ENCODE results near the gene CNDP2.

DNA sequence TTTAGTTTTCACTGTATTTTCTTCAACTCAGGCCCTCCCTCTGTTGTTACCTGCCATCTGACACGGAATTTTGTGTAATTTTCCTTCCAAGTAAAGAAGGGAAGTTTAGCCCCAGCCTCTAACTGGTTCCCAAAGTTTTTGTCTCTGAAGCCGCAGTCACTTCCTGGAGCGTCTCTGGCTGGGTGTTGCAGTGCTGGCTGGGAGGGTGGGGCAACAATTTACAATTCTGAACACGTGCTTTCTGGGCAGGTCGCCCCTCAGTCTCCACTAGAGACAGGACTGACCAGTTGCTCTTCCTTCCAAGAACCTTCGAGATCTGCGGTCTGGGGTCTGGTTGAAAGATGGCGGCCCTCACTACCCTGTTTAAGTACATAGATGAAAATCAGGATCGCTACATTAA, 3.5 kb downstream of the CNDP2 start:
- TF ChIP-seq, protein P1, sequence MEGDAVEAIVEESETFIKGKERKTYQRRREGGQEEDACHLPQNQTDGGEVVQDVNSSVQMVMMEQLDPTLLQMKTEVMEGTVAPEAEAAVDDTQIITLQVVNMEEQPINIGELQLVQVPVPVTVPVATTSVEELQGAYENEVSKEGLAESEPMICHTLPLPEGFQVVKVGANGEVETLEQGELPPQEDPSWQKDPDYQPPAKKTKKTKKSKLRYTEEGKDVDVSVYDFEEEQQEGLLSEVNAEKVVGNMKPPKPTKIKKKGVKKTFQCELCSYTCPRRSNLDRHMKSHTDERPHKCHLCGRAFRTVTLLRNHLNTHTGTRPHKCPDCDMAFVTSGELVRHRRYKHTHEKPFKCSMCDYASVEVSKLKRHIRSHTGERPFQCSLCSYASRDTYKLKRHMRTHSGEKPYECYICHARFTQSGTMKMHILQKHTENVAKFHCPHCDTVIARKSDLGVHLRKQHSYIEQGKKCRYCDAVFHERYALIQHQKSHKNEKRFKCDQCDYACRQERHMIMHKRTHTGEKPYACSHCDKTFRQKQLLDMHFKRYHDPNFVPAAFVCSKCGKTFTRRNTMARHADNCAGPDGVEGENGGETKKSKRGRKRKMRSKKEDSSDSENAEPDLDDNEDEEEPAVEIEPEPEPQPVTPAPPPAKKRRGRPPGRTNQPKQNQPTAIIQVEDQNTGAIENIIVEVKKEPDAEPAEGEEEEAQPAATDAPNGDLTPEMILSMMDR (IDR thresholded peaks at IDR 0.05; ENCODE audit: low read length), result no peak
- no peak for TF ChIP-seq EZH2 (IDR thresholded peaks at IDR 0.05; ENCODE audit: borderline replicate concordance, low read length)

Data from OCI-LY1 (cell line).